Measurements from ENCODE around the gene HDDC3. TPM values are rescaled to one million over a fixed set of nuclear protein-coding genes. Genes with fewer than 3 reads are reported as not detected.
A peak's percentile ranks its signal among the peaks of the same experiment; 100 is the strongest.
"Not testable (repeated sequence)": the region's sequence is repeated elsewhere in the genome, so short reads cannot be mapped to it uniquely, and the experiment has no call there.

HDDC3 gene
- total and polyA plus RNA-seq, 9 of the 15 experiments (the other 6 are each of a cell fraction or from before 2014, with no cell fraction given), result 14.9 to 55.8 (median 36.9) TPM

DNA sequence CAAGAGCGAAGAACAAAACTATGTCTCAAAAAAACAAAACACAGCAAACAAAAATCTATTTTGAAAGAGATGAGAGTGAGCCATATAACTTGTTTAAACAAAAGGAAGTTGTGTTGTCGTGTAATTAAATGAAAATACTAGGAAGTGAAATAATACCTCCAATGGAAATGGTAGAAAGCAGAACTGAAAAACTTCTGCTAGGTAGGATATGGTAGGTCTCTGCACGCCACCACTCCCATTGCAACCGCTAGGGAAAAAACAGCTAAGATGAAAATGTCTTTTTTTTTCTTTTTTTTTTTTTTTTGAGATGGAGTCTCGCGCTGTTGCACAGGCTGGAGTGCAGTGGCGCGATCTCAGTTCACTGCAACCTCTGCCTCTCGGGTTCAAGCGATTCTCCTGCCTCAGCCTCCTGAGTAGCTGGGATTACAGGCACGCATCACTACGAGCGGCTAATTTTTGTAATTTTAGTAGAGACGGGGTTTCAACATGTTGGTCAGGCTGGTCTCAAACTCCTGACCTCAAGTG is 35.2 kb downstream of the HDDC3 start:
- 77% methylated on average over 9 of the region's 14 CpGs for WGBS (ENCODE audit: insufficient coverage, low coverage, missing lambda C conversion rate)
- intact Hi-C loops (cut with micrococcal nuclease); H3K79me2 ChIP-seq (ENCODE audit: control insufficient read depth, insufficient read depth, low read length); ATAC-seq; H3K4me3 ChIP-seq; BruUV-seq (replicated peaks); H4K20me1 ChIP-seq (replicated peaks; ENCODE audit: control insufficient read depth, insufficient read depth, low read length); DNase-seq (ENCODE audit: extremely low read depth in 1 of 4, low spot score in 3 of 4); H3K36me3 ChIP-seq (ENCODE audit: control insufficient read depth, insufficient read depth, low read length); H3K27ac ChIP-seq (ENCODE audit: extremely low read depth, low read depth, low read length); H2AFZ ChIP-seq (ENCODE audit: low read depth, low read length); H3K27me3 ChIP-seq (ENCODE audit: control insufficient read depth in 2 of 2, insufficient read depth in 2 of 2, low read length in 2 of 2); in situ Hi-C loops (cut with MboI); H3K9me1 ChIP-seq (ENCODE audit: control insufficient read depth, insufficient read depth, low read length); H3K9me3 ChIP-seq (replicated peaks; ENCODE audit: control insufficient read depth, insufficient read depth, low read depth, low read length); FAIRE-seq; H3K9ac ChIP-seq (ENCODE audit: insufficient read depth in 1 of 2, low read depth in 2 of 2, low read length in 2 of 2); H3K4me2 ChIP-seq (ENCODE audit: insufficient read depth, low read length): not testable (repeated sequence)
- ChIA-PET POLR2A (interaction anchor here (0.7 kb wide), 1 partner anchor 1835 kb away, joined by 3 read pairs; no protein-coding TSS in a partner anchor), CTCF (ENCODE audit: low intra/inter-chr PET ratio) (interaction anchor here (0.6 kb wide), 1 partner anchor 34 kb away, joined by 3 read pairs; no protein-coding TSS in a partner anchor)
- TF ChIP-seq, protein P1, sequence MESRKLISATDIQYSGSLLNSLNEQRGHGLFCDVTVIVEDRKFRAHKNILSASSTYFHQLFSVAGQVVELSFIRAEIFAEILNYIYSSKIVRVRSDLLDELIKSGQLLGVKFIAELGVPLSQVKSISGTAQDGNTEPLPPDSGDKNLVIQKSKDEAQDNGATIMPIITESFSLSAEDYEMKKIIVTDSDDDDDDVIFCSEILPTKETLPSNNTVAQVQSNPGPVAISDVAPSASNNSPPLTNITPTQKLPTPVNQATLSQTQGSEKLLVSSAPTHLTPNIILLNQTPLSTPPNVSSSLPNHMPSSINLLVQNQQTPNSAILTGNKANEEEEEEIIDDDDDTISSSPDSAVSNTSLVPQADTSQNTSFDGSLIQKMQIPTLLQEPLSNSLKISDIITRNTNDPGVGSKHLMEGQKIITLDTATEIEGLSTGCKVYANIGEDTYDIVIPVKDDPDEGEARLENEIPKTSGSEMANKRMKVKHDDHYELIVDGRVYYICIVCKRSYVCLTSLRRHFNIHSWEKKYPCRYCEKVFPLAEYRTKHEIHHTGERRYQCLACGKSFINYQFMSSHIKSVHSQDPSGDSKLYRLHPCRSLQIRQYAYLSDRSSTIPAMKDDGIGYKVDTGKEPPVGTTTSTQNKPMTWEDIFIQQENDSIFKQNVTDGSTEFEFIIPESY (CRISPR knock-in tag; IDR thresholded peaks at IDR 0.05), result peak; percentile 96
- TF ChIP-seq ZNF384 (IDR thresholded peaks at IDR 0.05; ENCODE audit: low read depth, low read length), result 0 out of 2 replicates have a peak, but pooled peaks have one; percentile 6
- H3K4me1 ChIP-seq (replicated peaks in 1 of 2; ENCODE audit: control insufficient read depth in 2 of 2, insufficient read depth in 2 of 2, low read length in 2 of 2), result peaks cover 29 to 49% of the 10 kb centered on the region in 2 experiments
